Loucy (cell line): ENCODE results near the gene FBRSL1.

Experiments used
- H2AFZ ChIP-seq: fragments of 200-600 bp; sonication (generic); 2 replicates; pipeline ENCODE4 v1.6.0; 2016; ENCODE audit warnings: antibody characterized with exemption, mild to moderate bottlenecking, low read length, moderate library complexity
- H3F3A ChIP-seq: fragments of 200-600 bp; 2 replicates; pipeline ENCODE4 v1.6.0; 2016; ENCODE audit warnings: antibody characterized with exemption, low read depth, mild to moderate bottlenecking
- H3K27me3 ChIP-seq: fragments of 200-600 bp; sonication (generic); 2 replicates; pipeline ENCODE4 v1.6.1; 2014; ENCODE audit warnings: low read length, mild to moderate bottlenecking; ENCODE audit not compliant: insufficient read depth, poor library complexity, severe bottlenecking
- H3K36me3 ChIP-seq: fragments of 200-600 bp; sonication (generic); 2 replicates; pipeline ENCODE4 v1.6.1; 2016; ENCODE audit warnings: low read length; ENCODE audit not compliant: insufficient read depth
- H3K4me1 ChIP-seq: fragments of 200-600 bp; sonication (generic); 2 replicates; pipeline ENCODE4 v1.5.1; 2014; ENCODE audit warnings: low read length, mild to moderate bottlenecking; ENCODE audit not compliant: insufficient read depth, poor library complexity, severe bottlenecking
- H3K4me2 ChIP-seq: fragments of 200-600 bp; sonication (generic); 2 replicates; pipeline ENCODE4 v1.6.0; 2014; ENCODE audit warnings: antibody characterized with exemption, low read length, low read depth, mild to moderate bottlenecking; ENCODE audit not compliant: poor library complexity, severe bottlenecking
- H3K4me3 ChIP-seq: fragments of 200-600 bp; sonication (generic); 2 replicates; pipeline ENCODE4 v1.5.1; 2014; ENCODE audit warnings: low read length, mild to moderate bottlenecking, mixed read lengths; ENCODE audit not compliant: poor library complexity, severe bottlenecking
- H3K79me2 ChIP-seq: fragments of 200-600 bp; sonication (generic); 2 replicates; pipeline ENCODE4 v1.6.1; 2014; ENCODE audit warnings: low read length; ENCODE audit not compliant: insufficient read depth
- H3K9ac ChIP-seq: fragments of 200-600 bp; sonication (generic); 2 replicates; pipeline ENCODE4 v1.6.0; 2014; ENCODE audit warnings: mild to moderate bottlenecking, low read depth, low read length, moderate library complexity; ENCODE audit not compliant: poor library complexity, severe bottlenecking
- H3K9me2 ChIP-seq: fragments of 200-600 bp; sonication (generic); replicated peaks from 2 replicates; pipeline ENCODE4 v1.6.1; 2016; ENCODE audit warnings: low read depth, low read length, mixed read lengths
- H3K9me3 ChIP-seq: fragments of 200-600 bp; sonication (generic); 2 replicates; pipeline ENCODE4 v1.6.1; 2014; ENCODE audit warnings: mild to moderate bottlenecking, antibody characterized with exemption, low read length, low read depth; ENCODE audit not compliant: insufficient read depth
- H4K20me1 ChIP-seq: fragments of 200-600 bp; sonication (generic); 2 replicates; pipeline ENCODE4 v1.6.0; 2014; ENCODE audit warnings: antibody characterized with exemption, low read length, mild to moderate bottlenecking; ENCODE audit not compliant: insufficient read depth, poor library complexity, severe bottlenecking
- EZH2phosphoT487 ChIP-seq: fragments of 200-600 bp; IDR thresholded peaks from 2 replicates; pipeline ENCODE4 v1.6.1; 2018; ENCODE audit warnings: antibody characterized with exemption, mild to moderate bottlenecking, moderate library complexity, borderline replicate concordance
- TF ChIP-seq, protein P1 (sequence below): fragments of 200-600 bp; sonication (generic); conservative IDR thresholded peaks from 2 replicates; pipeline ENCODE4 v1.5.1; 2014; ENCODE audit warnings: mild to moderate bottlenecking, antibody characterized with exemption, low read length

Gene FBRSL1

DNA sequence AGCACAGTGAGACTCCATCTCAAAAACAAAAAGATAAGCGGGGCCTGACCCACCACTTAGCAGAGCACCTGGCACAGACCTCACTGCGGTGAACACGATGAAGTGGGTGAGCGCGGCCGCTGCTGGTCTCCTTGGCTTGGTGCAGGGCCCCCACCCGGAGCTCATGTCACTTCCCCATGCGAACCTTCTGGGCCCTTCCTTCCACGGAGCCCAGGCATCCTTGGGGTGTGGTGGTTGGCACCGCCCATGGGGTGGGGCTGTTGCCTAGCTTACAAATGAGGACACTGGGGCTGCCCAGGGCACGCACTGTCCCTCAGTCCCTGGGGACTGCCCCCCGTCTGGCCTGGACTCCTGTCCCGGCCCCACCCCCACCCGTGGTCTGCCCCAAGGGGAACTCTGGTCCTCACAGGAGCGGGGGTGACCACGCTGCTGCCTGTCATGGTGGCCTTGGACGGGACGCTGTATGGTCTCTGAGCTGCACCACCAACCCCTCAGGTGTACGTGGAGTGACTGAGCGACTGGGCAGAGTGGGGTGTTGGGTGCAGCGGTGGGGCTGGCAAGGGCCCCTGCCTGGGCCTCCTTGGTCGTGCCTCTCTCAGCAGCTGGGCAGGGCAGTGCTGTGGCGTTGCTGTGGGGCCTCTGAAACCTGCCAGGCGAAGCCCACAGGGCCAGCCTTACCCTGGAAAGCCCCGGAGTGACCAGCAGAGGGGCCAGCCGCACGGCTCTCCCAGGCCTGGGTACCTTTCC lies 15.3 kb downstream of the FBRSL1 start:
- Histone ChIP-seq H2AFZ (no peak overlapping the region), H3K4me2 (no peak overlapping the region), H3K9ac (no peak overlapping the region), H3K4me1 (peaks cover 14% of the 10 kb centered on the region), H4K20me1 (peaks cover 71% of the 10 kb centered on the region), H3K36me3 (peaks cover 5% of the 10 kb centered on the region; the same call in 1 of the 2 replicates), H3K4me3 (no peak overlapping the region), H3K79me2 (peaks cover 70% of the 10 kb centered on the region), H3K9me3 (no peaks in the 10 kb centered on the region), H3F3A (no peaks in the 10 kb centered on the region), H3K9me2 (no peaks in the 10 kb centered on the region), H3K27me3 (no peaks in the 10 kb centered on the region)
- TF ChIP-seq, protein P1, sequence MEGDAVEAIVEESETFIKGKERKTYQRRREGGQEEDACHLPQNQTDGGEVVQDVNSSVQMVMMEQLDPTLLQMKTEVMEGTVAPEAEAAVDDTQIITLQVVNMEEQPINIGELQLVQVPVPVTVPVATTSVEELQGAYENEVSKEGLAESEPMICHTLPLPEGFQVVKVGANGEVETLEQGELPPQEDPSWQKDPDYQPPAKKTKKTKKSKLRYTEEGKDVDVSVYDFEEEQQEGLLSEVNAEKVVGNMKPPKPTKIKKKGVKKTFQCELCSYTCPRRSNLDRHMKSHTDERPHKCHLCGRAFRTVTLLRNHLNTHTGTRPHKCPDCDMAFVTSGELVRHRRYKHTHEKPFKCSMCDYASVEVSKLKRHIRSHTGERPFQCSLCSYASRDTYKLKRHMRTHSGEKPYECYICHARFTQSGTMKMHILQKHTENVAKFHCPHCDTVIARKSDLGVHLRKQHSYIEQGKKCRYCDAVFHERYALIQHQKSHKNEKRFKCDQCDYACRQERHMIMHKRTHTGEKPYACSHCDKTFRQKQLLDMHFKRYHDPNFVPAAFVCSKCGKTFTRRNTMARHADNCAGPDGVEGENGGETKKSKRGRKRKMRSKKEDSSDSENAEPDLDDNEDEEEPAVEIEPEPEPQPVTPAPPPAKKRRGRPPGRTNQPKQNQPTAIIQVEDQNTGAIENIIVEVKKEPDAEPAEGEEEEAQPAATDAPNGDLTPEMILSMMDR, result no peak
- no peak for TF ChIP-seq EZH2phosphoT487

DNA sequence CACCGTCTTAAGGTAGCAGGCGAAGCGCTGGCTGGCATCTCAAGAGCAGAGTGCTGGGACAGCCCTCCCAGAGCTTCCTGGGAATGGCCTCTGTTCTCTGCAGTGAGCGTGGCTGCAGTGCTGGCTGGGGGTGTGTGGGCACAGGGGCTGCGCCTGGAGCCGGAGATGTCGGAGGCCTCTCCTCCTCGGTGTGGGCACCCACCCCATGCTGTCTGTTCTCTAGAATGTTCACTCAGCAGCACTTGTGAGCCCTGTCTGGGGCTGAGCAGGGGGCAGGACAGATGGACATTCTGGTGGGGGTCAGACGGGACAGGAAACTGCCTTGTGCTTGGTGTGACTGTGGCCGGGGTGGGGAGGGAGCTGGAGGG lies 15.9 kb downstream of the FBRSL1 start:
- H3K4me3 ChIP-seq, result no peak overlapping the region
- no peaks in the 10 kb centered on the region for H3K9me3 ChIP-seq
- no peak overlapping the region for H3K4me2 ChIP-seq
- H3K4me1 ChIP-seq, result peaks cover 14% of the 10 kb centered on the region
- H2AFZ ChIP-seq, result no peak overlapping the region
- no peak overlapping the region for H3K9ac ChIP-seq
- no peaks in the 10 kb centered on the region for H3K27me3 ChIP-seq
- no peaks in the 10 kb centered on the region for H3F3A ChIP-seq
- H4K20me1 ChIP-seq, result peaks cover 65% of the 10 kb centered on the region
- TF ChIP-seq, protein P1, result no peak
- TF ChIP-seq EZH2phosphoT487, result no peak
- peaks cover 65% of the 10 kb centered on the region for H3K79me2 ChIP-seq
- H3K36me3 ChIP-seq, result peaks cover 5% of the 10 kb centered on the region; the same call in 1 of the 2 replicates
- H3K9me2 ChIP-seq, result no peaks in the 10 kb centered on the region

DNA sequence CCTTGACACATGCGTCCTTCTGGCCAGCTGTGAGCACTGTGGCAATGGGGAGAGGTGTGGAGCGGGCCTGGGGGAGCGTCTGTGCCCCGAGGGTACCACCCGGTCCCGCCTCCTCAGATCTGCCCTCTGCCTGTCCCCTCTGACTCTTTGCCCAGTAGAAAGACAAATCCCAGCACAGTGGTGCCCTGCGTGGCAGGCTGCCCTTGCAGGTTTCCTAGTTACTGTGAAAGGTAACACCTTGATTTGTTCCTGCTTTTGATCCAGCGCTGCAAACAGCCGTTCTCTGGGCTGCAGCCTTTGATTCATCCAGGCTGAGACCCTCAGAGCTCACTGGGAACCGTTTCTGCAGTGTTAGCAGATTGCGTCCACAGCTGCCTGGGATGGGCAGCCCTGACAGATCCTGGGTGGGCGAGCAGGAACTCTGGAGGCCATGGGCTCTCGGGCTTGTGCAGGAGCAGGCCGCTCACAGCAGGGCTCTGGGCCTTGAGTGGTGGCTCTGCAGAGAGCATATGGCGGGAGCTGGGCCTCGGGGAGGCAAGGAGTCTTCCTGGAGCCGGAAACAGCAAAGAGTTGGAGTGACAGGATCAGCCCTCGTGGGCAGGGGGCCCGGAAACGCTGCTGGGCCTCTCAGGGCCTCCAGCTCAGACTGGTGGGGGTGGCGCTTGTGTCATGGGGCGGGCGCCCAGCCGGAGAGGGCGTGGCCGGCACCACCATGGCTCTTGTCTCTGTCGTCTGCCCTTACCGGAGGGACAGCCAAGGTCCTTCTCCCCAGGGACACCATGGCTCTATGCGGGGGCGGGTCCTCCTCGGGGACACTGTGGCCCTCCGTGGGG lies 16.6 kb downstream of the FBRSL1 start:
- H3K4me1 ChIP-seq, result peaks cover 10% of the 10 kb centered on the region
- H3K9me3 ChIP-seq, result no peaks in the 10 kb centered on the region
- H3K27me3 ChIP-seq, result no peaks in the 10 kb centered on the region
- H3K4me3 ChIP-seq, result no peak overlapping the region
- no peak overlapping the region for H3K4me2 ChIP-seq
- H4K20me1 ChIP-seq, result peaks cover 58% of the 10 kb centered on the region
- no peak for TF ChIP-seq EZH2phosphoT487
- TF ChIP-seq, protein P1, result no peak
- peaks cover 5% of the 10 kb centered on the region; the same call in 1 of the 2 replicates for H3K36me3 ChIP-seq
- H3F3A ChIP-seq, result no peaks in the 10 kb centered on the region
- no peaks in the 10 kb centered on the region for H3K9me2 ChIP-seq
- peaks cover 58% of the 10 kb centered on the region for H3K79me2 ChIP-seq
- no peak overlapping the region for H2AFZ ChIP-seq
- no peak overlapping the region for H3K9ac ChIP-seq
